Right lobe of liver (tissue), 4 donors: ENCODE measurements around the gene FLYWCH1.

Experiments used
- CTCF ChIP-seq, 4 donors: fragments of 200-600 bp in 3 of 4; fragments of 450-650 bp in 1 of 4; IDR thresholded peaks; one replicate each; pipeline versions ENCODE4 v1.5.1 to v1.8.0; 2016 to 2022; ENCODE audit warnings: antibody characterized with exemption in 4 of 4, mild to moderate bottlenecking in 2 of 4
- POLR2A ChIP-seq: fragments of 450-650 bp; IDR thresholded peaks from one replicate; pipeline ENCODE4 v1.6.1; 2017; ENCODE audit warnings: antibody characterized with exemption, mild to moderate bottlenecking
- donor health status: DM: no; HTN: no; CAD: no.
- donor health status: DM: no; HTN: no; CAD: no.
- donor health status: DM: no; HTN: yes; CAD: no.

DNA sequence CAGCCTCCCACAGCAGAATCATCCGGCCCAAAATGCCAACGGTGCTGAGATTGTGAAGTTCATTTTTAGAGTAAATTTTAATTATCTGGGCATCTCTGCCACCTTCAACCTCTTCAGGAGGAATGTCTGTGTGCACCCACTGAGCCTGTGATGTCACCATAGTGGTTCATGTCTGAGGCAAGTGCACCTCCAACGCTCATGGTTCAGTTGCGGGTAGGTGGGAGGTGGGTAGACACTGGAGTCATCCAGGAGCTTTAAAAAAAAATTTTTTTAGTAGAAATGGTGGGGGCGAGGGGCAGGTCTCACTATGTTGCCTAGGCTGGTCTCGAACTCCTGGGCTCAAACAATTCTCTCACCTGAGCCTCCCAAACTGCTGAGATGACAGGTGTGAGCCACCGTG is 1.9 kb downstream of the FLYWCH1 start:
- TF ChIP-seq CTCF (IDR thresholded peaks at IDR 0.05) (no peak), POLR2A (no peak)
